ENCODE results near the gene NHERF2. TPM values are rescaled to one million over a fixed set of nuclear protein-coding genes. Genes with fewer than 3 reads are reported as not detected.

The NHERF2 gene
- total and polyA plus RNA-seq, 2 experiments from 2014 or later: 12.0 to 16.5 TPM

DNA sequence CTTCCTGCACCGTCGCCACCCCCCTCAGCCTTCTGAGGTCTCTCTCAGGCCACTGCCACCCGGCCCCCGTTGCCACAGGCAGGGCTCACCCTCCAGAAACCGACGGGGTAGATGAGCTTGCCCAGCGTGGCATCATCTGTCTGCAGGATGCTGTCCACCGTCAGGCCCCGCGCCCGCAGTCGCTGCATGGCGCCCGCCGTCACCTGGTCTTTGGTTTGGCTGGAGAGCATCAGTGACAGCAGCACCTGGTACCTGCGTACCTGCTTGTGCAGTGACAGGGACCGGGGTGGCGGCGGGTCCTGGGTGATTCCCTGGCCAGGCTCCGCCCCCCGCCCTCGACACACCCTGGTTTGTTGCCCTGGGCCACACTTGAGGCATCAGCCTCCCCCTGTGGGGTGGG, 17.8 kb downstream of the NHERF2 start:
- H3K27me3 ChIP-seq (ENCODE audit: insufficient read depth): no peaks in the 10 kb centered on the region
- H3K4me3 ChIP-seq: no peak overlapping the region
- no peaks in the 10 kb centered on the region for H3K36me3 ChIP-seq (ENCODE audit: insufficient read depth)
- peaks cover 13% of the 10 kb centered on the region for H3K27me3 Mint-ChIP-seq (ENCODE audit: insufficient read depth, low read depth, poor library complexity)
- peaks cover 9% of the 10 kb centered on the region for H3K4me1 Mint-ChIP-seq
- TF ChIP-seq JUNB (IDR thresholded peaks at IDR 0.05; ENCODE audit: unreplicated experiment) (no peak), POLR2AphosphoS5 (IDR thresholded peaks at IDR 0.05; ENCODE audit: low read depth) (no peak), NANOG (IDR thresholded peaks at IDR 0.05; ENCODE audit: borderline replicate concordance) (no peak), STAT1 (IDR thresholded peaks at IDR 0.05; ENCODE audit: unreplicated experiment) (no peak), ZNF331 (CRISPR knock-in tag; IDR thresholded peaks at IDR 0.05; ENCODE audit: low read depth) (no peak)
- TF ChIP-seq, protein P1, sequence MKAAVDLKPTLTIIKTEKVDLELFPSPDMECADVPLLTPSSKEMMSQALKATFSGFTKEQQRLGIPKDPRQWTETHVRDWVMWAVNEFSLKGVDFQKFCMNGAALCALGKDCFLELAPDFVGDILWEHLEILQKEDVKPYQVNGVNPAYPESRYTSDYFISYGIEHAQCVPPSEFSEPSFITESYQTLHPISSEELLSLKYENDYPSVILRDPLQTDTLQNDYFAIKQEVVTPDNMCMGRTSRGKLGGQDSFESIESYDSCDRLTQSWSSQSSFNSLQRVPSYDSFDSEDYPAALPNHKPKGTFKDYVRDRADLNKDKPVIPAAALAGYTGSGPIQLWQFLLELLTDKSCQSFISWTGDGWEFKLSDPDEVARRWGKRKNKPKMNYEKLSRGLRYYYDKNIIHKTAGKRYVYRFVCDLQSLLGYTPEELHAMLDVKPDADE (IDR thresholded peaks at IDR 0.05): no peak
- TF ChIP-seq, protein P2, sequence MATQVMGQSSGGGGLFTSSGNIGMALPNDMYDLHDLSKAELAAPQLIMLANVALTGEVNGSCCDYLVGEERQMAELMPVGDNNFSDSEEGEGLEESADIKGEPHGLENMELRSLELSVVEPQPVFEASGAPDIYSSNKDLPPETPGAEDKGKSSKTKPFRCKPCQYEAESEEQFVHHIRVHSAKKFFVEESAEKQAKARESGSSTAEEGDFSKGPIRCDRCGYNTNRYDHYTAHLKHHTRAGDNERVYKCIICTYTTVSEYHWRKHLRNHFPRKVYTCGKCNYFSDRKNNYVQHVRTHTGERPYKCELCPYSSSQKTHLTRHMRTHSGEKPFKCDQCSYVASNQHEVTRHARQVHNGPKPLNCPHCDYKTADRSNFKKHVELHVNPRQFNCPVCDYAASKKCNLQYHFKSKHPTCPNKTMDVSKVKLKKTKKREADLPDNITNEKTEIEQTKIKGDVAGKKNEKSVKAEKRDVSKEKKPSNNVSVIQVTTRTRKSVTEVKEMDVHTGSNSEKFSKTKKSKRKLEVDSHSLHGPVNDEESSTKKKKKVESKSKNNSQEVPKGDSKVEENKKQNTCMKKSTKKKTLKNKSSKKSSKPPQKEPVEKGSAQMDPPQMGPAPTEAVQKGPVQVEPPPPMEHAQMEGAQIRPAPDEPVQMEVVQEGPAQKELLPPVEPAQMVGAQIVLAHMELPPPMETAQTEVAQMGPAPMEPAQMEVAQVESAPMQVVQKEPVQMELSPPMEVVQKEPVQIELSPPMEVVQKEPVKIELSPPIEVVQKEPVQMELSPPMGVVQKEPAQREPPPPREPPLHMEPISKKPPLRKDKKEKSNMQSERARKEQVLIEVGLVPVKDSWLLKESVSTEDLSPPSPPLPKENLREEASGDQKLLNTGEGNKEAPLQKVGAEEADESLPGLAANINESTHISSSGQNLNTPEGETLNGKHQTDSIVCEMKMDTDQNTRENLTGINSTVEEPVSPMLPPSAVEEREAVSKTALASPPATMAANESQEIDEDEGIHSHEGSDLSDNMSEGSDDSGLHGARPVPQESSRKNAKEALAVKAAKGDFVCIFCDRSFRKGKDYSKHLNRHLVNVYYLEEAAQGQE (IDR thresholded peaks at IDR 0.05; ENCODE audit: unreplicated experiment): no peak
- TF ChIP-seq, protein P3, sequence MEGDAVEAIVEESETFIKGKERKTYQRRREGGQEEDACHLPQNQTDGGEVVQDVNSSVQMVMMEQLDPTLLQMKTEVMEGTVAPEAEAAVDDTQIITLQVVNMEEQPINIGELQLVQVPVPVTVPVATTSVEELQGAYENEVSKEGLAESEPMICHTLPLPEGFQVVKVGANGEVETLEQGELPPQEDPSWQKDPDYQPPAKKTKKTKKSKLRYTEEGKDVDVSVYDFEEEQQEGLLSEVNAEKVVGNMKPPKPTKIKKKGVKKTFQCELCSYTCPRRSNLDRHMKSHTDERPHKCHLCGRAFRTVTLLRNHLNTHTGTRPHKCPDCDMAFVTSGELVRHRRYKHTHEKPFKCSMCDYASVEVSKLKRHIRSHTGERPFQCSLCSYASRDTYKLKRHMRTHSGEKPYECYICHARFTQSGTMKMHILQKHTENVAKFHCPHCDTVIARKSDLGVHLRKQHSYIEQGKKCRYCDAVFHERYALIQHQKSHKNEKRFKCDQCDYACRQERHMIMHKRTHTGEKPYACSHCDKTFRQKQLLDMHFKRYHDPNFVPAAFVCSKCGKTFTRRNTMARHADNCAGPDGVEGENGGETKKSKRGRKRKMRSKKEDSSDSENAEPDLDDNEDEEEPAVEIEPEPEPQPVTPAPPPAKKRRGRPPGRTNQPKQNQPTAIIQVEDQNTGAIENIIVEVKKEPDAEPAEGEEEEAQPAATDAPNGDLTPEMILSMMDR (conservative IDR thresholded peaks at IDR 0.05; ENCODE audit: low read depth in 2 of 2): no peak
- TF ChIP-seq, protein P4, sequence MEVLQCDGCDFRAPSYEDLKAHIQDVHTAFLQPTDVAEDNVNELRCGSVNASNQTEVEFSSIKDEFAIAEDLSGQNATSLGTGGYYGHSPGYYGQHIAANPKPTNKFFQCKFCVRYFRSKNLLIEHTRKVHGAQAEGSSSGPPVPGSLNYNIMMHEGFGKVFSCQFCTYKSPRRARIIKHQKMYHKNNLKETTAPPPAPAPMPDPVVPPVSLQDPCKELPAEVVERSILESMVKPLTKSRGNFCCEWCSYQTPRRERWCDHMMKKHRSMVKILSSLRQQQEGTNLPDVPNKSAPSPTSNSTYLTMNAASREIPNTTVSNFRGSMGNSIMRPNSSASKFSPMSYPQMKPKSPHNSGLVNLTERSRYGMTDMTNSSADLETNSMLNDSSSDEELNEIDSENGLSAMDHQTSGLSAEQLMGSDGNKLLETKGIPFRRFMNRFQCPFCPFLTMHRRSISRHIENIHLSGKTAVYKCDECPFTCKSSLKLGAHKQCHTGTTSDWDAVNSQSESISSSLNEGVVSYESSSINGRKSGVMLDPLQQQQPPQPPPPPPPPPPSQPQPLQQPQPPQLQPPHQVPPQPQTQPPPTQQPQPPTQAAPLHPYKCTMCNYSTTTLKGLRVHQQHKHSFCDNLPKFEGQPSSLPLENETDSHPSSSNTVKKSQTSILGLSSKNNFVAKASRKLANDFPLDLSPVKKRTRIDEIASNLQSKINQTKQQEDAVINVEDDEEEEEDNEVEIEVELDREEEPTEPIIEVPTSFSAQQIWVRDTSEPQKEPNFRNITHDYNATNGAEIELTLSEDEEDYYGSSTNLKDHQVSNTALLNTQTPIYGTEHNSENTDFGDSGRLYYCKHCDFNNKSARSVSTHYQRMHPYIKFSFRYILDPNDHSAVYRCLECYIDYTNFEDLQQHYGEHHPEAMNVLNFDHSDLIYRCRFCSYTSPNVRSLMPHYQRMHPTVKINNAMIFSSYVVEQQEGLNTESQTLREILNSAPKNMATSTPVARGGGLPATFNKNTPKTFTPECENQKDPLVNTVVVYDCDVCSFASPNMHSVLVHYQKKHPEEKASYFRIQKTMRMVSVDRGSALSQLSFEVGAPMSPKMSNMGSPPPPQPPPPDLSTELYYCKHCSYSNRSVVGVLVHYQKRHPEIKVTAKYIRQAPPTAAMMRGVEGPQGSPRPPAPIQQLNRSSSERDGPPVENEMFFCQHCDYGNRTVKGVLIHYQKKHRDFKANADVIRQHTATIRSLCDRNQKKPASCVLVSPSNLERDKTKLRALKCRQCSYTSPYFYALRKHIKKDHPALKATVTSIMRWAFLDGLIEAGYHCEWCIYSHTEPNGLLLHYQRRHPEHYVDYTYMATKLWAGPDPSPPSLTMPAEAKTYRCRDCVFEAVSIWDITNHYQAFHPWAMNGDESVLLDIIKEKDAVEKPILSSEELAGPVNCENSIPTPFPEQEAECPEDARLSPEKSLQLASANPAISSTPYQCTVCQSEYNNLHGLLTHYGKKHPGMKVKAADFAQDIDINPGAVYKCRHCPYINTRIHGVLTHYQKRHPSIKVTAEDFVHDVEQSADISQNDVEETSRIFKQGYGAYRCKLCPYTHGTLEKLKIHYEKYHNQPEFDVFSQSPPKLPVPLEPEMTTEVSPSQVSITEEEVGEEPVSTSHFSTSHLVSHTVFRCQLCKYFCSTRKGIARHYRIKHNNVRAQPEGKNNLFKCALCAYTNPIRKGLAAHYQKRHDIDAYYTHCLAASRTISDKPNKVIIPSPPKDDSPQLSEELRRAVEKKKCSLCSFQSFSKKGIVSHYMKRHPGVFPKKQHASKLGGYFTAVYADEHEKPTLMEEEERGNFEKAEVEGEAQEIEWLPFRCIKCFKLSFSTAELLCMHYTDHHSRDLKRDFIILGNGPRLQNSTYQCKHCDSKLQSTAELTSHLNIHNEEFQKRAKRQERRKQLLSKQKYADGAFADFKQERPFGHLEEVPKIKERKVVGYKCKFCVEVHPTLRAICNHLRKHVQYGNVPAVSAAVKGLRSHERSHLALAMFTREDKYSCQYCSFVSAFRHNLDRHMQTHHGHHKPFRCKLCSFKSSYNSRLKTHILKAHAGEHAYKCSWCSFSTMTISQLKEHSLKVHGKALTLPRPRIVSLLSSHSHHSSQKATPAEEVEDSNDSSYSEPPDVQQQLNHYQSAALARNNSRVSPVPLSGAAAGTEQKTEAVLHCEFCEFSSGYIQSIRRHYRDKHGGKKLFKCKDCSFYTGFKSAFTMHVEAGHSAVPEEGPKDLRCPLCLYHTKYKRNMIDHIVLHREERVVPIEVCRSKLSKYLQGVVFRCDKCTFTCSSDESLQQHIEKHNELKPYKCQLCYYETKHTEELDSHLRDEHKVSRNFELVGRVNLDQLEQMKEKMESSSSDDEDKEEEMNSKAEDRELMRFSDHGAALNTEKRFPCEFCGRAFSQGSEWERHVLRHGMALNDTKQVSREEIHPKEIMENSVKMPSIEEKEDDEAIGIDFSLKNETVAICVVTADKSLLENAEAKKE (CRISPR knock-in tag; IDR thresholded peaks at IDR 0.05): no peak
- peaks cover 10% of the 10 kb centered on the region; the same call in 1 of the 2 replicates for H3K4me1 ChIP-seq (ENCODE audit: insufficient read depth)
- peaks cover 22% of the 10 kb centered on the region for H3K79me2 ChIP-seq (replicated peaks; ENCODE audit: insufficient read depth)
- no peaks in the 10 kb centered on the region for H3K9me2 ChIP-seq (ENCODE audit: insufficient read depth)
- H3K27ac ChIP-seq (ENCODE audit: low read depth): no peak overlapping the region
- H3K36me3 Mint-ChIP-seq (ENCODE audit: low read depth): no peaks in the 10 kb centered on the region
- H3K4me3 Mint-ChIP-seq: no peak overlapping the region
- no peak overlapping the region for H2AFZ ChIP-seq
- H3K9me3 Mint-ChIP-seq: no peaks in the 10 kb centered on the region
- ATAC-seq (no peak), DNase-seq (ENCODE audit: low spot score) (no peak)
- no peak overlapping the region for H3K27ac Mint-ChIP-seq
- H3F3A ChIP-seq (replicated peaks; ENCODE audit: low read depth): 0 out of 2 replicates have a peak, but pooled peaks cover 5% of the 10 kb centered on the region
- no peak overlapping the region for H3K4me2 ChIP-seq
- H4K20me1 ChIP-seq (replicated peaks; ENCODE audit: insufficient read depth): no peaks in the 10 kb centered on the region; the same call in 1 of the 2 replicates
